Panc1 (cell line): Measurements from ENCODE around the gene CHMP5.

ENCODE experiments used
- POLR2AphosphoS5 ChIP-seq: IDR thresholded peaks from 2 replicates; pipeline ENCODE4 v1.6.1; 2012; ENCODE audit warnings: mild to moderate bottlenecking, low read depth, low read length, moderate library complexity
- TCF7L2 ChIP-seq: IDR thresholded peaks from 2 replicates; pipeline ENCODE4 v1.6.1; 2011; ENCODE audit warnings: mild to moderate bottlenecking, low read depth, low read length, inconsistent platforms
- TF ChIP-seq, protein P1 (sequence below): fragments of 450-650 bp; IDR thresholded peaks from 2 replicates; pipeline ENCODE4 v1.5.1; 2017; ENCODE audit warnings: mild to moderate bottlenecking
- TF ChIP-seq, protein P2 (sequence below), 2 experiments: IDR thresholded peaks; 2 replicates each; pipeline ENCODE4 v1.6.1; 2011 to 2012; ENCODE audit warnings: low read depth in 2 of 2, control low read depth in 1 of 2, low read length in 1 of 2, mild to moderate bottlenecking in 1 of 2, moderate library complexity in 1 of 2; ENCODE audit not compliant: insufficient read depth in 1 of 2

DNA sequence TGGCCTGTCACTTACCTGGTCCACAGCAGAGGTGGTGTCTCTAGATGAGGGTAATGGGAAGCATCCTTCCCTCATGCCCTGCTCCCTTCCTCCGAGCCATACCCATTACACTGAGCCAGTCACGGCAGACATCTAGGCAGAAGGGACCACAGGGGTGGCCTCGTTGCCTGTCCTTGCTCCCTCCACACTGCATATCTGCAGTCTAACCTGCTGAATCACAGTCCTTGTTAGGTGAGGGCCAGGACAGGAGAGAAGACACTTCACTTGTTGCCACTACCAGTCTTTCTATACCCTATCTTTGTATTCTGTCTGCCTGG, 43.3 kb upstream of the CHMP5 start:
- TF ChIP-seq, protein P1, sequence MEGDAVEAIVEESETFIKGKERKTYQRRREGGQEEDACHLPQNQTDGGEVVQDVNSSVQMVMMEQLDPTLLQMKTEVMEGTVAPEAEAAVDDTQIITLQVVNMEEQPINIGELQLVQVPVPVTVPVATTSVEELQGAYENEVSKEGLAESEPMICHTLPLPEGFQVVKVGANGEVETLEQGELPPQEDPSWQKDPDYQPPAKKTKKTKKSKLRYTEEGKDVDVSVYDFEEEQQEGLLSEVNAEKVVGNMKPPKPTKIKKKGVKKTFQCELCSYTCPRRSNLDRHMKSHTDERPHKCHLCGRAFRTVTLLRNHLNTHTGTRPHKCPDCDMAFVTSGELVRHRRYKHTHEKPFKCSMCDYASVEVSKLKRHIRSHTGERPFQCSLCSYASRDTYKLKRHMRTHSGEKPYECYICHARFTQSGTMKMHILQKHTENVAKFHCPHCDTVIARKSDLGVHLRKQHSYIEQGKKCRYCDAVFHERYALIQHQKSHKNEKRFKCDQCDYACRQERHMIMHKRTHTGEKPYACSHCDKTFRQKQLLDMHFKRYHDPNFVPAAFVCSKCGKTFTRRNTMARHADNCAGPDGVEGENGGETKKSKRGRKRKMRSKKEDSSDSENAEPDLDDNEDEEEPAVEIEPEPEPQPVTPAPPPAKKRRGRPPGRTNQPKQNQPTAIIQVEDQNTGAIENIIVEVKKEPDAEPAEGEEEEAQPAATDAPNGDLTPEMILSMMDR: no peak
- TF ChIP-seq, protein P2, sequence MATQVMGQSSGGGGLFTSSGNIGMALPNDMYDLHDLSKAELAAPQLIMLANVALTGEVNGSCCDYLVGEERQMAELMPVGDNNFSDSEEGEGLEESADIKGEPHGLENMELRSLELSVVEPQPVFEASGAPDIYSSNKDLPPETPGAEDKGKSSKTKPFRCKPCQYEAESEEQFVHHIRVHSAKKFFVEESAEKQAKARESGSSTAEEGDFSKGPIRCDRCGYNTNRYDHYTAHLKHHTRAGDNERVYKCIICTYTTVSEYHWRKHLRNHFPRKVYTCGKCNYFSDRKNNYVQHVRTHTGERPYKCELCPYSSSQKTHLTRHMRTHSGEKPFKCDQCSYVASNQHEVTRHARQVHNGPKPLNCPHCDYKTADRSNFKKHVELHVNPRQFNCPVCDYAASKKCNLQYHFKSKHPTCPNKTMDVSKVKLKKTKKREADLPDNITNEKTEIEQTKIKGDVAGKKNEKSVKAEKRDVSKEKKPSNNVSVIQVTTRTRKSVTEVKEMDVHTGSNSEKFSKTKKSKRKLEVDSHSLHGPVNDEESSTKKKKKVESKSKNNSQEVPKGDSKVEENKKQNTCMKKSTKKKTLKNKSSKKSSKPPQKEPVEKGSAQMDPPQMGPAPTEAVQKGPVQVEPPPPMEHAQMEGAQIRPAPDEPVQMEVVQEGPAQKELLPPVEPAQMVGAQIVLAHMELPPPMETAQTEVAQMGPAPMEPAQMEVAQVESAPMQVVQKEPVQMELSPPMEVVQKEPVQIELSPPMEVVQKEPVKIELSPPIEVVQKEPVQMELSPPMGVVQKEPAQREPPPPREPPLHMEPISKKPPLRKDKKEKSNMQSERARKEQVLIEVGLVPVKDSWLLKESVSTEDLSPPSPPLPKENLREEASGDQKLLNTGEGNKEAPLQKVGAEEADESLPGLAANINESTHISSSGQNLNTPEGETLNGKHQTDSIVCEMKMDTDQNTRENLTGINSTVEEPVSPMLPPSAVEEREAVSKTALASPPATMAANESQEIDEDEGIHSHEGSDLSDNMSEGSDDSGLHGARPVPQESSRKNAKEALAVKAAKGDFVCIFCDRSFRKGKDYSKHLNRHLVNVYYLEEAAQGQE (IDR thresholded peaks at IDR 0.05; ENCODE audit: insufficient read depth in 1 of 2, low read depth in 2 of 2, low read length in 1 of 2): no peak
- TF ChIP-seq TCF7L2 (no peak), POLR2AphosphoS5 (no peak)
